HFF-Myc (cell line): Measurements from ENCODE around the gene HBA1.

Experiments
- DNase-seq: peaks from one replicate; pipeline ENCODE4 v3.0.0-alpha.2; 2011; ENCODE audit warnings: low read depth; ENCODE audit errors: extremely low read depth
- H3K4me3 ChIP-seq: replicated peaks from 2 replicates; pipeline ENCODE4 v1.5.1; 2011; ENCODE audit warnings: low read depth, mild to moderate bottlenecking, control low read depth, low read length
- TF ChIP-seq, protein P1 (sequence below): IDR thresholded peaks from 2 replicates; pipeline ENCODE4 v1.5.1; 2012; ENCODE audit warnings: mild to moderate bottlenecking, low read depth, low read length, control low read depth; ENCODE audit errors: missing control alignments

Gene HBA1

DNA sequence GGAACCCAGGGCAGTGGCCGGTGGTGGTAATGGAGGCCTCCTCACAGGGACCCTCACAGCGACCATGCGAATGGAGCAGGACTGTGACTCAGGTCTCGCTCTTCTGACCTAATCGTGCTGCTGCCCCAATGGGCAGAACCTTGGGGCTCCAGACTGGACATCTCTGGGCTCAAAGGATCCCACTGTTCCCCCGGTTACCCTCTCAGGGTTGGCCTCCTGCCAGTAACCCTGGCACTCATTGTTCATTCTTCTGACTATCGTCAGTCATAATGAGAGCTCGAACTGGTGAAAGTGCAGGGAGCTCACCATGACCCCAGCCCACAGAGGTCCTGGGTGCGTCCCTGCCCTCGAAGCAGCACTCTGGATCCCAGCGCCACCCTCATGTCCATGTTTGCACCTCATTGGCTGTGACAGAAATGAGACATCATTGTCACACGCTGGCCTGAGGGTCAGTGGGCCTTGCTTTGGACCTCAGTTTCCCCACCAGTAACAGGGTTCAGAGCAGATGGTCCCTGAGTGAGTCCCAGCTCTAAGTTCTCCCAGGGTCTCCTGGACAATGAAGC is 34.0 kb upstream of the HBA1 start:
- TF ChIP-seq, protein P1, sequence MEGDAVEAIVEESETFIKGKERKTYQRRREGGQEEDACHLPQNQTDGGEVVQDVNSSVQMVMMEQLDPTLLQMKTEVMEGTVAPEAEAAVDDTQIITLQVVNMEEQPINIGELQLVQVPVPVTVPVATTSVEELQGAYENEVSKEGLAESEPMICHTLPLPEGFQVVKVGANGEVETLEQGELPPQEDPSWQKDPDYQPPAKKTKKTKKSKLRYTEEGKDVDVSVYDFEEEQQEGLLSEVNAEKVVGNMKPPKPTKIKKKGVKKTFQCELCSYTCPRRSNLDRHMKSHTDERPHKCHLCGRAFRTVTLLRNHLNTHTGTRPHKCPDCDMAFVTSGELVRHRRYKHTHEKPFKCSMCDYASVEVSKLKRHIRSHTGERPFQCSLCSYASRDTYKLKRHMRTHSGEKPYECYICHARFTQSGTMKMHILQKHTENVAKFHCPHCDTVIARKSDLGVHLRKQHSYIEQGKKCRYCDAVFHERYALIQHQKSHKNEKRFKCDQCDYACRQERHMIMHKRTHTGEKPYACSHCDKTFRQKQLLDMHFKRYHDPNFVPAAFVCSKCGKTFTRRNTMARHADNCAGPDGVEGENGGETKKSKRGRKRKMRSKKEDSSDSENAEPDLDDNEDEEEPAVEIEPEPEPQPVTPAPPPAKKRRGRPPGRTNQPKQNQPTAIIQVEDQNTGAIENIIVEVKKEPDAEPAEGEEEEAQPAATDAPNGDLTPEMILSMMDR, result no peak
- no peak for DNase-seq

GRCh38 chr16:143047-143446 is 33.4 kb upstream of the HBA1 start:
- DNase-seq, result no peak
- TF ChIP-seq, protein P1, result no peak
- no peak overlapping the region for H3K4me3 ChIP-seq

More for the DNA sequence above, 34.0 kb upstream of the HBA1 start:
- no peak overlapping the region for H3K4me3 ChIP-seq

- TF ChIP-seq, protein P1, result no peak
- no peak overlapping the region for H3K4me3 ChIP-seq
- no peak for DNase-seq
Measured at GRCh38 chr16:143456-143855, 33.0 kb upstream of the HBA1 start.

DNA sequence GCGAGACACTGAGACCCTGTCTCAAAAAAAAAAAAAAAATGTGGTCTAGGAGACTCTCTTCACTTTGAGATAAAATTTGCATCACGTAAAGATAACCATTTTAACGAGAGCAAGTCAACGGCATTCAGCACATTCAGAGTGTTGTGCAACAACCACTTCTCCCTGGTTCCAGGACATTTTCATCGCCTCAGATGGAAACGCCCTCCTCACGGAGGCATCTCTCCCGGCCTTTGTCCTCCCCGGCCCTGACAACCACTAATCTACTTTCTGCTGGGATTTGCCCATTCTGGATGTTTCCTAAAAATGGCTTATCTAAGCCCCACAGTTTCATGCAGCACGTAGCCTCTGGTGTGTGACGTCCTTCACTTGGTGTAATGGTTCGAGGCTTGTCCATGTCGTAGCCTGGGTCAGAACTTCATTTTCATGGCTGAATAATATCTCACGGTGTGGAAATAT is 31.7 kb upstream of the HBA1 start:
- DNase-seq, result no peak
- TF ChIP-seq, protein P1, result no peak

GRCh38 chr16:146646-147045 is 29.8 kb upstream of the HBA1 start:
- TF ChIP-seq, protein P1, result no peak

More for the DNA sequence above, 31.7 kb upstream of the HBA1 start:
- no peak overlapping the region for H3K4me3 ChIP-seq

DNA sequence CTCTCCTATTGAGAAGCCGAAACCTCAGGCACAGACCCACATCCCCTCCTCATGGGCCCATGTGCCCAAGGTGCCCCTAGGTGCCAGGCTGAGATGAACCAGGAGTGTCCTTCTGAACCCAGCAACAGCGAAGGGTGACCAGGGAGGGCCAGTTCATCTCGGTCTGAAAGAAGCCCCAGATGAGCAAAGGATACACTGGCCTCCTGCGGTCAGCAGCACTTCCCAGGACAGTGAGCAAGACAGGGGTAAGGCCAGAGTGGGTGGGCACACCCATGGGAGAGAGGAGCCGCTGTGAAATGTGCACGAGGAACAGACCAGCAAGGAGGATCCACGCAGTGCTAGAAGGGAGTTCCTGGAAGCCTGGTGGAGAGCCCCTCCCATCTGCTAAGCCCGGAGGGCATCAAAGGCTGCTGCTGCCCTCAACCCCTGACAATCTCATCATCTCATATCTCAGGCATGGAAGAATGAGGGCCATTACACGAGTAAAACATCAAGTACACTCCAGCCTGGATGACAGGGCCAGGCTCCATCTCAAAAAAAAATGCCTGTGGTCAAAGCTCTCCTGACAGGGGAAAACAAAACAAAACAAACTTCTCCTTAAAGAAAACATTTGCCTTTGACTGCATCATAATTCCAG is 27.3 kb upstream of the HBA1 start:
- no peak for DNase-seq
- TF ChIP-seq, protein P1, result no peak
- H3K4me3 ChIP-seq, result no peak overlapping the region

More at GRCh38 chr16:146646-147045, 29.8 kb upstream of the HBA1 start:
- DNase-seq, result no peak
- H3K4me3 ChIP-seq, result no peak overlapping the region
